Measurements from ENCODE around the gene PANK1. TPM values are rescaled to one million over a fixed set of nuclear protein-coding genes. Genes with fewer than 3 reads are reported as not detected.

PANK1 gene
- total RNA-seq, 1 donor from 2014 or later = 8.8 TPM

DNA sequence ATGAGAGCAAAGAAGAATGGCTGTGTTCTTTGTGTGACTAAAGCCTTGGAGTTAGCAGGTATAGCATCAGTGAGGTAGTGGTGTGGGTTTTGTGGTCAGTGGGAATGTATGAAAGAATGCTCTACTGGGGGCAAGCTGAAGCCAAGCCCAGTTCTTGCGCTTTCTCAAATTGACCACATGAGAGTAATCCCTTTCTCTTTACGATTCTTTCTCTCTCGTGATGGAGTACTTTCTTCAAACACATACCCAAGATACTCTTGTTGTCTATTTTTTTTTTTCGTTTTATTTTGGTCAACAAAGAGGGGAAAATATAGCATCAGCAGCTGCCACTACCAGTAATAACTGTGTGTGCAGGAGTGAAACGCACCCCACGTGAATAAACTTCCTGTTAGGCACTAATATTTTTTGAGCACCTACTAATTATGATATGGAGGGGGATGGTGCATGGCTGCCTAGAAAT lies 8.4 kb upstream of the PANK1 start:
- no peak for DNase-seq (ENCODE audit: low spot score)
- intact Hi-C loops (cut with DNase I) = no loop called here

DNA sequence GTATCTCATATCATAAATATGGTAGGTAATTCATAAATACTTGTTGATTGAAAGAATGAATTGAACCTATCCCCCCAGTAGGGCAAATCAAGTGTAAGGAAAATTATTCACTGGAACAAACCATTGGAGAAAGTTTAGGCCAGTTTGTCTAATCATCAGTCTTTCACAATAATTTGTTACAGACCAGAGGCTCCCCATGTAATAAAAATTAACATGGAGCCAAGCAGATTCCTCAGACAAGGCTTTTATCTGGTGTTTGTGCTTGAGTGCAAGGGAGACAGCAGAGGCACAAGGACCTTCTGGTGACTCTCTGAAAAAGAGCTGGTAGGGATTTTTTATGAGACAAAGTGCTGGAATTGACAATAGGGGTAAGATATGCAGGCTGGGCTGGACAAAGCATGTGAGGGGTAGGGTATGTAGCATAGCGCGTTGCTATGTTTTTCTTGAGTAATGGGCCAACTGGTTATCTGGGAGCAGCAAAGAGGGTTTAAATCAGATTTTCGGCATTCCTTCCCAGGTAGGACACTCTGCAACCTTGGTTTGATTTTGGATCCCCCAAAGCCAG lies 7.8 kb upstream of the PANK1 start:
- no peak for DNase-seq (ENCODE audit: low spot score)
- intact Hi-C loops (cut with DNase I) = no loop called here

GRCh38 chr10:89651916-89652573 lies 7.0 kb upstream of the PANK1 start:
- no peak for DNase-seq (ENCODE audit: low spot score)
- intact Hi-C loops (cut with DNase I) = no loop called here

DNA sequence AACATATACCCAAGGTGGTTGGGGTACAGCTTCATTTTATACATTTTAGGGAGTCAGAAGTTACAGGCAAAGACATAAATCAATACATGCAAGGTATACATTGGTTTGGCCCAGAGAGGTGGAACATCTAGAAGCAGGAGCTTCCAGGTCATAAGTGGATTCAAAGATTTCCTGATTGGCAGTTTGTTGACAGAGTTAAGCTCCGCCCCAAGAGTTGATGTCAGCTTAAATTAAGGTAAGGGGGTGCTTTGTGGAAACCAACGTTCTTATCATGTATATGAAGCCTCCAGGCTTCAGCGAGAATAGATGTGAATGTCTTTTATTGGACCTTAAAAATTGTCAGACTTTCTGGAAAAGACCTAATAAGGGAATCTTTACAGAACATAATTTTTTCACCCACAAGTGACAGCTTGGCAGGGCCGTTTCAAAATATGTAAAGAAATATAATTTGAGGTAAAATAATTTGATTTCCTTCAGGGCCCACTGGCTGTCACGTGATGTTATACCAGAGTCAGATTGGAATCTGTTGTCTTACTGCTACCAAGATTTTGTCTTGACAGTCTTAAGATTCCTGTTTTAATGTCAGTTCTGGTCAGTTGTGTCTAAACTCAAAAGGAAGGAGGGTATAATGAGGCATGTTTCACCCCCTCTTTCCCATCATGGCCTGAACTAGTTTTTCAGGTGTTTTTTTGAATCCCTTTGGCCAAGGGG lies 6.3 kb upstream of the PANK1 start:
- intact Hi-C loops (cut with DNase I) = no loop called here
- DNase-seq (ENCODE audit: low spot score) = no peak

DNA sequence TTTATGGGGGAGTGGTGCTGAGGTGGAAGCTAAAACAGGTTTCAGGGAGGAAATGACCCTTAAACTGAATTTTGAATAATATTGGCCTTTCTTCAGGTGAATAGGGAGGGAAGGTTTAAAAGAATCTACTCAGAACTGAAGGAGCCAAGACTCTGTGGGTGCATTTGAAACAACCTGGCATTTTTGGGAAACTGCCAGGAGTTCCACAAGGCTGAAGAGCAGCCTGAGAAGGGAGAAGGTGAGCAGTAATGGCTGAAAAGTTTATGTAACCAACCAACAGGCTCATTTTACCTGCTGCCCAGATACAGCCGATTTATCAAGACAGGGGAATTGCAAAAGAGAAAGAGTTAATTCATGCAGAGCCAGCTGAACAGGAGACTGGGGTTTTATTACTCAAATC lies 4.0 kb upstream of the PANK1 start:
- intact Hi-C loops (cut with DNase I) = no loop called here
- no peak for DNase-seq (ENCODE audit: low spot score)

DNA sequence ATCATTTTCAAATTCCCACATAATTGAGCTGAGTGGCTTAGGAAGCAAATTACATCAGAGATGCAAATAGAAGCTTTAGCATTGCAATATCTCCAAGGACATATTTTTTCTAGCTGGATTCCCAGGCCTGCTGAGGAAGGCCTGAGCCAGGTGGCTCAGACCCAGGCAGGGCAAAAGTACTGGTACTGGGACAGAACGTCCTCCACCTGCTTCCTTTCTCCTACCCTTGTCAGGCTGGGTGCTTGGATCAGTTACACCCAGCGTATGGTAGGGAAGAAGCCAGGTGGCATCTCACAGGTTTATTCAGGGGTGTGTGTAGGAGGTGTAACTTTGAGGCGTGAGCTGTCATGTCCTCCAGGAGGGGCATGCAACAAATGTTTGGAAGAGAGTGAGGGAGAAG lies 3.0 kb upstream of the PANK1 start:
- intact Hi-C loops (cut with DNase I) = no loop called here
- no peak for DNase-seq (ENCODE audit: low spot score)

GRCh38 chr10:89646889-89647657 lies 2.0 kb upstream of the PANK1 start:
- intact Hi-C loops (cut with DNase I) = no loop called here
- no peak for DNase-seq (ENCODE audit: low spot score)

- intact Hi-C loops (cut with DNase I) = loop anchor here (2.0 kb wide), 1 partner anchor 55 kb away; the partner anchor contains the start of gene KIF20B
- no peak for DNase-seq (ENCODE audit: low spot score)
These were observed 715 bp upstream of the PANK1 start for GRCh38 chr10:89645742-89646172.

DNA sequence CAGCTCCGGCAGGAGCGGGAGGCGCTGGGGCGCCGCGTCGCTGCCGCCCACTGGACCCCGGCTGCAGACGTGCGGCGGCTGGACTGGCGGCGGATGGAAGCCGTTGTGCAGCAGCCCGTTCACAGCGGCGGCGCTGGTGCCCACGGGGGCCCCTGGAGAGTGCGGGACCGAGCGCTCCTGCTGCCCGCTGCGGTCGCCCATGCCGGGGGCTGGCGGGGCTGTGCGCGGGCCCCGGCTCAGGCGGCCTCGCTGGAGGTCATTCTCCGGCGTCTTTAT lies 413 bp downstream of the PANK1 start:
- intact Hi-C loops (cut with DNase I) = loop anchor here (2.0 kb wide), 1 partner anchor 56 kb away; the partner anchor contains the start of gene KIF20B

GRCh38 chr10:89643812-89644690 lies 991 bp downstream of the PANK1 start:
- intact Hi-C loops (cut with DNase I) = loop anchor here (2.0 kb wide), 1 partner anchor 57 kb away; the partner anchor contains the start of gene KIF20B
- DNase-seq (ENCODE audit: low spot score) = peak; percentile 87

More for the DNA sequence above, 413 bp downstream of the PANK1 start:
- DNase-seq (ENCODE audit: low spot score) = no peak

DNA sequence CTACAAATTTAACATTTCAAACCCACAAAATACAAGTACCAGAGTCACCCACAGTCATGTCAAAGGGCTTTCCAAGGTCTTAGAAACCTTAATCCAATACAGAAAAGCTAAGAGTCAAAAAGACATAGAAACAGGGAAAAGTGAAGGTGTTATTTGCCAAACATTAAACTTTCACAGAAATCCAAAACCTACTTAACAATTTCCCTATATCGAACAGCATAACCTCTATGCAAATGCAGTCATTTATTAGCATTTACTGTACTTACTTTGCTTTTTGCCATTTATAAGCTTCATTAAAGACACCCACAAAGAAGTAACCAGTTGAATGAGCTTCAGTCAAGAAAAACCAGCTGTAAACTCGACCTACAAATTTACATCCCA lies 1.6 kb downstream of the PANK1 start:
- intact Hi-C loops (cut with DNase I) = no loop called here
- DNase-seq (ENCODE audit: low spot score) = no peak

DNA sequence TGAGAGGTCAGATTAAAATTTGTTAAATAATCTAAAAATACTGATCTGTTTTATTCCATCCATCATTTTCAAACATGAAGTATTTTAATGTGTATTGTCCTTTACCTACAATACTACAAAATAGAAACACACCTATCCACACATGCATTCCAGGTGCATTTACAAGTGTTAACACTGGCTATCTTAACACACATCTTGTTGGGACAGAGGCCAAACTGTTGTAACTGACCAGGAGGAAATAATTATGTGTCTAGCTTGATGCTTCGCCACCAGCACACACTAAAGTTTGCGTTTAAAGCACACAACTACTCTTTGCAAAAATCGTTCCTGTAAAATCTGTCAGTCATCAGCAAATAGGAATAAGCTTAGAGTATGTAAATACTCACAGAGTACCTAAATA lies 2.8 kb downstream of the PANK1 start:
- intact Hi-C loops (cut with DNase I) = no loop called here

DNA sequence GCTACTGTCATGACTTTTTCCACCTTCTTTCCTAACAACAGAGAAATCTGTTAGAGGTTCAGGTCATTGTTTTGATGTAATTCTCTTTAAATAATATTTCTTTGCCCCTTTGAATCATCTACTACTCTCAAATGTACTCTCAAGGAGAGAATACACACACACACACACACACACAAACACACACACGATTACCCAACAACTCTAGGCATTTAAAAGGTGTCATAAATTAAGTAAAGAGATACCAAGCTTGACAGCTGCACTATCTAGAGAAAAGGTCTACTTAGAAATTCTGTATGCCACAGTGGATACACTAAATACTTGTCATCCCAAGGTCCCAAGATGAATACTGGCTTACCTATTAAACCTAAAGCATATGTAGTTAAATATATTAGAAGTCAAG lies 4.8 kb downstream of the PANK1 start:
- DNase-seq (ENCODE audit: low spot score) = no peak
- intact Hi-C loops (cut with DNase I) = no loop called here

More for the DNA sequence above, 2.8 kb downstream of the PANK1 start:
- DNase-seq (ENCODE audit: low spot score) = no peak

- intact Hi-C loops (cut with DNase I) = no loop called here
These were observed 5.7 kb downstream of the PANK1 start for GRCh38 chr10:89639326-89639725.

DNA sequence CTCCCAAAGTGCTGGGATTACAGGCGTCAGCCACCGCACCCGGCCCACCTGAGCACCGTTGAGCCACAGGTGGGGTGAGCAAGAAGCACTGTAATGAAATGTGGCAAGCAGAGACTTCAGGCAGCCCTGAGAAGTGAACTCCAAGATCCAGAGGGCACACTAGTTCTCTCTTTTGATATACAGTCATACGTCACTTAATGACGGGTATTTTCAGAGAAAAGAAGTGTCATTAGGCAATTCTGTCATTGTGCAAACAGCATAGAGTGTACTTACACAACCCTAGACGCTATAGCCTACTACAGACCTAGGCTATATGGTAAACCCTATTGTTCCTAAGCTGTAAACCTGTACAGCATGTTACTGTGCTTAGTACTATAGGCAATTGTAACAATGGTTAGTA lies 7.9 kb downstream of the PANK1 start:
- no peak for DNase-seq (ENCODE audit: low spot score)
- intact Hi-C loops (cut with DNase I) = no loop called here

More at GRCh38 chr10:89639326-89639725, 5.7 kb downstream of the PANK1 start:
- no peak for DNase-seq (ENCODE audit: low spot score)

DNA sequence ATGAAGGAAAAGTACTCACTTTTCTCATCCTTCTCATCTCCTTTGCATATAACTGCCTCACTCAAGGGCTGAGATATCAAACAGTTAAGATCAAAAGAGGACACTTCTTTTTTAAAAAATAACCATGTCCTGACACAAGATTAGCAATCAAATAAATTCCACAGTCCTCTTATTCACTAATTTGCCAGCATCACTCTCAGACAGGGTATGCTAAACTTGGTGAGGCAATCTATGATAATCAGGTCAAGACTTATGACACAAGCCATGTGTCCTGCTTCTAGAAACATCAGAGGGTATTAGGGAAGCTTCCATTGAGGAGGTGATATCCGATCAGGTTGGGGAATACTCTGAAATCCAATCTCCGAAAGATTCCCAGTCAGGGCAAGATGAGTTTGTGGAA lies 10.4 kb downstream of the PANK1 start:
- intact Hi-C loops (cut with DNase I) = no loop called here
- DNase-seq (ENCODE audit: low spot score) = no peak

DNA sequence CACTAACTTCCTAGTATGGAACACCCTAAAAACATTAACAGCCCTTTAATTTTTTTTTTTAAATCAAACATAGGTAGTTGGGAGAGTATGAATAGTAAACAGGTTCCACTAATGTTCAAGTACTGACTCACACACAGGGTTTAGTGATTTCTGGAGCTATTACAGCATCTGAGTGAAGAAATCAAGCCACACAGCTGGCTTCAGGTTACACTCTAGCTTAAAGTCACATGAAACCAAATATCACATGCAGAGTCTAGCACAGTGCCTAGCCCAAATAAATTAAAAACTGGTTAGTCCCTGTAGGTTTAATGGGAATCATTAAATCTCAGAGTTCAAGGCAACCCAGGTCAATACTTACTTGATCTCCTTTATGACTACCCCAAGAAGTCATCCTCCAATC lies 11.6 kb downstream of the PANK1 start:
- intact Hi-C loops (cut with DNase I) = no loop called here
- DNase-seq (ENCODE audit: low spot score) = no peak

DNA sequence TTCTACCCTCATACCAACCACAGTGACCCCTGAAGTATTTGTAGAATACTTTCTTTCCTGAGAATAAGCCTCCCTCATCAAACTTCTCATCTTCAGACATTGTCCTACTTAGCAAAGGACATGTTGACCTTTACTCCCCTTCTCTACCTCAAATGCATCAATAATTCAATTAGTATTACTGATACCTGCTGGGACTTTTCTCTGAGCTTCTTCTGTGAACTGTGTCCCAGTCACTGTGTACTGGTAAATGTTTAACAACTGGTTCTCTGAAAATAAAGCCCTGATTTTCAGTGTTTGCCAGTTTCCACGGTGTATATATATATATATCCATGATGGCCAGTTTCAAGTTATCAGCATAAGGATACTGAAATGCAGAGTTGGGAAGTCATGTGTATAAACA lies 12.2 kb downstream of the PANK1 start:
- no peak for DNase-seq (ENCODE audit: low spot score)
- intact Hi-C loops (cut with DNase I) = no loop called here

DNA sequence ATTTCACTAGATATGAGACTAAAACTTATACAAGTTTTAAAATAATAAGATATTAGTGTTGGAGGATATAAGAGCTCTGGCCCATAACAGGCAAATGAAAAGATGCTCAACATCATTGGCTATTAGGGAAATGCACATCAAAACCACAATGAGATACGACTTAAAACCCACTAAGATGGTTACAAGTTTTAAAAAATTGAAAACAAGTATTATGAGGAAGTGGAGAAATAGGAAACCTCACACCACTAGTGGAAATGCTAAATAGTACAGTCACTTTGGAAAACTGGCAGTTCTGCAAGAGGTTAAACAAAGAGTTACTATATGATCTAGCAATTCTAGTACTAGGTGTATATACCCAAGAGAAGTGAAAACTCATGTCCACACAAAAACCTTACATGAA lies 17.2 kb downstream of the PANK1 start:
- intact Hi-C loops (cut with DNase I) = no loop called here
- no peak for DNase-seq (ENCODE audit: low spot score)

Measured in cardiac septum (tissue), 1 donor.